H1 (cell line): ENCODE data around the gene PPCDC. TPM values are rescaled to one million over a fixed set of nuclear protein-coding genes. Genes with fewer than 3 reads are reported as not detected.
A peak's percentile ranks its signal among the peaks of the same experiment; 100 is the strongest.

ENCODE experiments used
- SP1 ChIP-seq: IDR thresholded peaks from 2 replicates; pipeline ENCODE4 v1.6.1; 2011; ENCODE audit warnings: low read depth, low read length
- polyA plus RNA-seq, 7 experiments: library from polyadenylated mRNA; depleted of rRNA in 3 of 7; stranded (reverse) in 5 of 7; unstranded in 2 of 7; fragments of >200 nt in 5 of 7; fragments of 200-250 nt in 2 of 7; gene quantifications; 1 replicate in 5 of 7; 2 replicates in 1 of 7; 4 replicates in 1 of 7; pipeline versions ENCODE4 v1.2.1 to v1.2.3, GENCODE V29; 2011 to 2013; ENCODE audit warnings: missing spikeins in 2 of 7, mixed read lengths in 2 of 7
- total RNA-seq: library from RNA; stranded (reverse); fragmentation: NEBNext Ultra II Directional; extraction: Animal tissue kit (Norgen Biotek cat#: 25700); gene quantifications from 2 replicates; pipeline ENCODE4 v1.2.1, GENCODE V29; 2021

PPCDC gene
- total and polyA plus RNA-seq, 2 of the 8 experiments (the other 6 are each of a cell fraction or from before 2014, with no cell fraction given): 11.3 to 29.7 TPM

DNA sequence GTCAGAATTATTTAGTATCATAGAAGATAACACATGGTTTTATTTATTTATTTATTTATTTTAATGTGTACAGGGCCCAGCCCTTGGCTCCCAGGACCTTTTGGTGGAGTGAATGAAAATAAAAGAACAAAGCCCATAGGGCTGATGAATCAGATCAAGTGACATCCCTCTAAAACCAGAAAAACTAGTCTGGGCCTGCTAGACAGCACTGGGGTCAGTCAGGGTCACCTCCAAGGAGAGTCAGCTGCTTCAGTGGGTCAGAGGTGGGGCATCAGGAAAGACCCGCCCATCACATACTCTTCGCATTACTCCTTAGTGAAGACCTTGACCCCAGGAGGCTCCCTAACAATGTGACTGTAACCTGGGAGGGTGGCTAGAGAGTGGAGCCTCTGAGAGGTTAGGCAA is 12.8 kb downstream of the PPCDC start (continued):
- TF ChIP-seq SP1: peak; percentile 76
